H9 (cell line): ENCODE data around the gene PLIN3. TPM values are rescaled to one million over a fixed set of nuclear protein-coding genes. Genes with fewer than 3 reads are reported as not detected.

Source experiments
- DNase-seq: peaks from one replicate; pipeline ENCODE4 v3.0.0-alpha.2; 2017
- H2AFZ ChIP-seq: one replicate; pipeline ENCODE4 v1.6.1; 2013; ENCODE audit warnings: mild to moderate bottlenecking, low read length, control low read depth, moderate library complexity
- H2AK5ac ChIP-seq: 2 replicates; pipeline ENCODE4 v1.6.1; 2013; ENCODE audit warnings: low read length, control low read depth, mixed read lengths; ENCODE audit not compliant: insufficient read length
- H2BK120ac ChIP-seq: one replicate; pipeline ENCODE4 v1.6.1; 2013; ENCODE audit warnings: low read depth, mild to moderate bottlenecking, low read length, control low read depth, inconsistent platforms; ENCODE audit not compliant: poor library complexity, severe bottlenecking
- H2BK12ac ChIP-seq: 2 replicates; pipeline ENCODE4 v1.6.1; 2013; ENCODE audit warnings: low read length, control low read depth, mixed read lengths, low read depth; ENCODE audit not compliant: insufficient read length
- H2BK15ac ChIP-seq: 2 replicates; pipeline ENCODE4 v1.6.1; 2013; ENCODE audit warnings: low read depth, low read length, control low read depth
- H2BK20ac ChIP-seq: one replicate; pipeline ENCODE4 v1.6.1; 2013; ENCODE audit warnings: low read depth, mild to moderate bottlenecking, low read length, control low read depth, inconsistent platforms; ENCODE audit not compliant: poor library complexity, severe bottlenecking
- H2BK5ac ChIP-seq: 2 replicates; pipeline ENCODE4 v1.6.1; 2013; ENCODE audit warnings: low read length, control low read depth, mixed read lengths; ENCODE audit not compliant: insufficient read length
- H3K14ac ChIP-seq: 2 replicates; pipeline ENCODE4 v1.6.1; 2013; ENCODE audit warnings: low read length, control low read depth; ENCODE audit not compliant: insufficient read depth
- H3K18ac ChIP-seq: 2 replicates; pipeline ENCODE4 v1.6.1; 2013; ENCODE audit warnings: low read depth, mild to moderate bottlenecking, mixed read lengths, low read length, control low read depth; ENCODE audit not compliant: insufficient read length
- H3K23ac ChIP-seq: 2 replicates; pipeline ENCODE4 v1.6.1; 2013; ENCODE audit warnings: low read length, control low read depth, mixed read lengths, low read depth; ENCODE audit not compliant: insufficient read length
- H3K23me2 ChIP-seq: 2 replicates; pipeline ENCODE4 v1.6.1; 2013; ENCODE audit warnings: low read depth, mild to moderate bottlenecking, mixed read lengths, low read length, control low read depth; ENCODE audit not compliant: insufficient read length, poor library complexity, severe bottlenecking
- H3K27ac ChIP-seq: 2 replicates; pipeline ENCODE4 v1.5.1; 2013; ENCODE audit warnings: low read length, control low read depth, mixed read lengths, low read depth; ENCODE audit not compliant: insufficient read length
- H3K27me3 ChIP-seq: 2 replicates; pipeline ENCODE4 v1.6.1; 2013; ENCODE audit warnings: low read length, control low read depth, inconsistent platforms; ENCODE audit not compliant: insufficient read depth
- H3K4ac ChIP-seq: 2 replicates; pipeline ENCODE4 v1.6.1; 2013; ENCODE audit warnings: low read depth, mild to moderate bottlenecking, control low read depth, inconsistent platforms, low read length, moderate library complexity
- H3K4me1 ChIP-seq: 2 replicates; pipeline ENCODE4 v1.6.1; 2013; ENCODE audit warnings: low read length, control low read depth, inconsistent platforms; ENCODE audit not compliant: insufficient read depth
- H3K4me2 ChIP-seq: 2 replicates; pipeline ENCODE4 v1.6.1; 2013; ENCODE audit warnings: low read length, control low read depth, mixed read lengths; ENCODE audit not compliant: insufficient read length, insufficient read depth
- H3K56ac ChIP-seq: 2 replicates; pipeline ENCODE4 v1.6.1; 2013; ENCODE audit warnings: low read depth, mild to moderate bottlenecking, mixed read lengths, low read length, control low read depth; ENCODE audit not compliant: insufficient read length
- H3K79me1 ChIP-seq: 2 replicates; pipeline ENCODE4 v1.6.1; 2013; ENCODE audit warnings: low read depth, mild to moderate bottlenecking, moderate library complexity, low read length, control low read depth, inconsistent platforms; ENCODE audit not compliant: insufficient read depth, poor library complexity, severe bottlenecking
- H3K79me2 ChIP-seq: 2 replicates; pipeline ENCODE4 v1.6.1; 2013; ENCODE audit warnings: low read length, control low read depth, inconsistent platforms; ENCODE audit not compliant: insufficient read depth
- H3K9ac ChIP-seq: 2 replicates; pipeline ENCODE4 v1.6.1; 2013; ENCODE audit warnings: low read length, control low read depth, mixed read lengths; ENCODE audit not compliant: insufficient read length; ENCODE audit errors: extremely low read depth
- H3K9me3 ChIP-seq: one replicate; pipeline ENCODE4 v1.6.1; 2013; ENCODE audit warnings: low read depth, low read length, inconsistent platforms; ENCODE audit not compliant: control insufficient read depth
- H3T11ph ChIP-seq: one replicate; pipeline ENCODE4 v1.6.1; 2013; ENCODE audit warnings: mild to moderate bottlenecking, low read length, control low read depth, inconsistent platforms
- H4K20me1 ChIP-seq: one replicate; pipeline ENCODE4 v1.6.1; 2013; ENCODE audit not compliant: control insufficient read depth, insufficient read length, insufficient read depth
- H4K5ac ChIP-seq: 2 replicates; pipeline ENCODE4 v1.6.1; 2013; ENCODE audit warnings: low read depth, mild to moderate bottlenecking, mixed read lengths, low read length, control low read depth; ENCODE audit not compliant: insufficient read length
- H4K8ac ChIP-seq: replicated peaks from 2 replicates; pipeline ENCODE4 v1.6.1; 2013; ENCODE audit warnings: low read length, control low read depth, mixed read lengths, low read depth; ENCODE audit not compliant: insufficient read length
- H4K91ac ChIP-seq: 2 replicates; pipeline ENCODE4 v1.6.1; 2013; ENCODE audit warnings: low read depth, mild to moderate bottlenecking, moderate library complexity, mixed read lengths, low read length, control low read depth; ENCODE audit not compliant: insufficient read length
- H3K27ac Mint-ChIP-seq, 3 experiments: 2 replicates in 2 of 3; 3 replicates in 1 of 3; pipeline ENCODE4 v1.8.0; 2020 to 2021; ENCODE audit warnings: mixed read lengths in 3 of 3, mild to moderate bottlenecking in 1 of 3, moderate library complexity in 1 of 3
- H3K27me3 Mint-ChIP-seq: 2 replicates; pipeline ENCODE4 v1.8.0; 2021; ENCODE audit warnings: low read depth, mild to moderate bottlenecking, moderate library complexity, mixed read lengths
- H3K36me3 Mint-ChIP-seq, 3 experiments: 2 replicates in 2 of 3; 3 replicates in 1 of 3; pipeline ENCODE4 v1.8.0; 2020 to 2021; ENCODE audit warnings: low read depth in 3 of 3, mixed read lengths in 3 of 3; ENCODE audit not compliant: insufficient read depth in 1 of 3
- H3K4me1 Mint-ChIP-seq, 2 experiments: 2 replicates each; pipeline ENCODE4 v1.8.0; 2020; ENCODE audit warnings: mixed read lengths in 2 of 2
- H3K4me3 Mint-ChIP-seq, 2 experiments: 2 replicates in 1 of 2; 3 replicates in 1 of 2; pipeline ENCODE4 v1.8.0; 2020 to 2021; ENCODE audit warnings: mild to moderate bottlenecking in 2 of 2, mixed read lengths in 2 of 2, moderate library complexity in 1 of 2
- H3K9me3 Mint-ChIP-seq, 2 experiments: 2 replicates in 1 of 2; 3 replicates in 1 of 2; pipeline ENCODE4 v1.8.0; 2020; ENCODE audit warnings: mild to moderate bottlenecking in 2 of 2, mixed read lengths in 2 of 2, moderate library complexity in 1 of 2
- WGBS: extraction: QIAGEN DNeasy Blood & Tissue Kit; methylation state at CpG from one replicate; pipeline ENCODE4 v1.1.7; 2013; ENCODE audit warnings: missing lambda C conversion rate, low lambda C conversion rate, mixed read lengths; ENCODE audit not compliant: insufficient read length; ENCODE audit errors: extremely low coverage; 5-methylcytosine and 5-hydroxymethylcytosine counted together
- total RNA-seq: library from RNA; stranded (reverse); gene quantifications from 2 replicates; pipeline ENCODE4 v1.2.1, GENCODE V29; 2021
- TF ChIP-seq, protein P1 (sequence below): fragments of 200-600 bp; sonication (generic); conservative IDR thresholded peaks from 3 replicates; pipeline ENCODE4 v1.8.0; 2021; ENCODE audit warnings: antibody characterized with exemption, mild to moderate bottlenecking

PLIN3 gene
- total RNA-seq, 1 experiment from 2014 or later, result 61.8 TPM

- Histone ChIP-seq H3T11ph (no peak overlapping the region), H2BK12ac (no peak overlapping the region), H3K4me1 (no peaks in the 10 kb centered on the region), H3K4ac (no peak overlapping the region), H4K91ac (no peak overlapping the region), H3K27ac (no peak overlapping the region), H3K4me2 (no peak overlapping the region), H2BK5ac (no peak overlapping the region), H3K56ac (no peak overlapping the region), H3K23me2 (peaks cover 8% of the 10 kb centered on the region), H3K27me3 (peaks cover 5% of the 10 kb centered on the region; the same call in 1 of the 2 replicates), H2BK20ac (no peak overlapping the region), H3K9ac (no peak overlapping the region), H4K20me1 (no peaks in the 10 kb centered on the region), H4K5ac (no peak overlapping the region), H3K79me2 (no peaks in the 10 kb centered on the region), H2AK5ac (no peak overlapping the region), H3K79me1 (no peaks in the 10 kb centered on the region), H4K8ac (no peak overlapping the region), H3K23ac (no peak overlapping the region), H3K18ac (no peak overlapping the region), H3K9me3 (no peaks in the 10 kb centered on the region), H3K14ac (no peak overlapping the region), H2BK15ac (no peak overlapping the region), H2AFZ (no peak overlapping the region), H2BK120ac (no peak overlapping the region)
- Mint-ChIP-seq H3K27me3 (peaks cover 30% of the 10 kb centered on the region), H3K36me3 (no peaks in the 10 kb centered on the region), H3K27ac (0 out of 7 replicates have a peak overlapping the region, but pooled peaks of 1 of the 3 experiments have one; percentile 24), H3K4me3 (no peak overlapping the region), H3K9me3 (peaks cover 0 to 6% of the 10 kb centered on the region in 2 experiments; a peak in 2 of 5 replicates), H3K4me1 (peaks cover 0 to 6% of the 10 kb centered on the region in 2 experiments; a peak in 1 of 4 replicates)
- DNase-seq, result no peak
- TF ChIP-seq, protein P1, sequence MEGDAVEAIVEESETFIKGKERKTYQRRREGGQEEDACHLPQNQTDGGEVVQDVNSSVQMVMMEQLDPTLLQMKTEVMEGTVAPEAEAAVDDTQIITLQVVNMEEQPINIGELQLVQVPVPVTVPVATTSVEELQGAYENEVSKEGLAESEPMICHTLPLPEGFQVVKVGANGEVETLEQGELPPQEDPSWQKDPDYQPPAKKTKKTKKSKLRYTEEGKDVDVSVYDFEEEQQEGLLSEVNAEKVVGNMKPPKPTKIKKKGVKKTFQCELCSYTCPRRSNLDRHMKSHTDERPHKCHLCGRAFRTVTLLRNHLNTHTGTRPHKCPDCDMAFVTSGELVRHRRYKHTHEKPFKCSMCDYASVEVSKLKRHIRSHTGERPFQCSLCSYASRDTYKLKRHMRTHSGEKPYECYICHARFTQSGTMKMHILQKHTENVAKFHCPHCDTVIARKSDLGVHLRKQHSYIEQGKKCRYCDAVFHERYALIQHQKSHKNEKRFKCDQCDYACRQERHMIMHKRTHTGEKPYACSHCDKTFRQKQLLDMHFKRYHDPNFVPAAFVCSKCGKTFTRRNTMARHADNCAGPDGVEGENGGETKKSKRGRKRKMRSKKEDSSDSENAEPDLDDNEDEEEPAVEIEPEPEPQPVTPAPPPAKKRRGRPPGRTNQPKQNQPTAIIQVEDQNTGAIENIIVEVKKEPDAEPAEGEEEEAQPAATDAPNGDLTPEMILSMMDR, result no peak
- no CpG with 5 or more reads among the region's 16 CpGs for WGBS
Observed at GRCh38 chr19:4829001-4829712, 38.3 kb downstream of the PLIN3 start.
